HepG2 (cell line): ENCODE data around the gene LGALS4. TPM values are rescaled to one million over a fixed set of nuclear protein-coding genes. Genes with fewer than 3 reads are reported as not detected.

Source experiments
- ATAC-seq: fragments of 200-7000 bp; cut with Tn5 transposase; 3 replicates; pipeline ENCODE4 v1.9.1; 2020; ENCODE audit warnings: mild to moderate bottlenecking, moderate library complexity
- BruUV-seq: library from RNA; stranded (reverse); fragments of 400-500 nt; replicated peaks from 2 replicates; lab custom pipeline; 2021; lab: Mats Ljungman, UMichigan
- CTCF ChIA-PET: fragments of 300-600 bp; formaldehyde crosslinking; extraction: SDS; loops from one replicate; lab custom pipeline; 2021; ENCODE audit warnings: low total read pairs, inconsistent platforms, low intra/inter-chr PET ratio; lab: Yijun Ruan, JAX
- POLR2A ChIA-PET: fragments of 350-600 bp; sonication (Branson Sonifier 250); formaldehyde crosslinking; loops from one replicate; lab custom pipeline; 2020; ENCODE audit warnings: antibody characterized with exemption, inconsistent platforms; lab: Yijun Ruan, JAX
- DNase-seq: peaks from one replicate; pipeline ENCODE4 v3.0.0-alpha.2; 2015; ENCODE audit warnings: low spot score
- FAIRE-seq: peaks from 3 replicates; lab custom pipeline; 2011; peaks lifted over from hg19 to GRCh38; lab: Jason Lieb, UNC
- H2AFZ ChIP-seq: one replicate; pipeline ENCODE4 v1.6.1; 2011; ENCODE audit warnings: low read length, inconsistent platforms
- H3K27ac ChIP-seq: fragments of 300-600 bp; 3 replicates; pipeline ENCODE4 v1.8.0; 2011; ENCODE audit warnings: mixed run types, mild to moderate bottlenecking, mixed read lengths, low read length, inconsistent platforms; ENCODE audit not compliant: insufficient read depth; ENCODE audit errors: extremely low read length
- H3K27me3 ChIP-seq, 2 experiments: fragments of 200-600 bp in 1 of 2; 2 replicates in 1 of 2; 3 replicates in 1 of 2; pipeline versions ENCODE4 v1.6.0 to v1.8.0; 2011; ENCODE audit warnings: low read length in 2 of 2, mild to moderate bottlenecking in 2 of 2, moderate library complexity in 2 of 2, inconsistent platforms in 1 of 2; ENCODE audit not compliant: insufficient read depth in 2 of 2, control insufficient read depth in 1 of 2
- H3K36me3 ChIP-seq, 2 experiments: fragments of 200-600 bp in 1 of 2; replicated peaks in 1 of 2; 2 replicates in 1 of 2; 3 replicates in 1 of 2; pipeline versions ENCODE4 v1.5.1 to v1.8.0; 2011; ENCODE audit warnings: low read length in 2 of 2, inconsistent platforms in 1 of 2; ENCODE audit not compliant: insufficient read depth in 2 of 2, control insufficient read depth in 1 of 2
- H3K4me1 ChIP-seq: 2 replicates; pipeline ENCODE4 v1.5.1; 2012; ENCODE audit warnings: low read length, inconsistent platforms; ENCODE audit not compliant: insufficient read depth
- H3K4me2 ChIP-seq: 2 replicates; pipeline ENCODE4 v1.6.0; 2011; ENCODE audit warnings: low read depth, low read length, inconsistent platforms
- H3K4me3 ChIP-seq, 3 experiments: fragments of 200-600 bp in 1 of 3; sonication (generic), shearing (Covaris generic) in 1 of 3; replicated peaks in 1 of 3; 2 replicates each; pipeline ENCODE4 v1.5.1; 2011 to 2016; ENCODE audit warnings: low read length in 3 of 3, inconsistent platforms in 2 of 3, low read depth in 2 of 3, mild to moderate bottlenecking in 2 of 3, control low read depth in 1 of 3, mixed read lengths in 1 of 3; ENCODE audit not compliant: insufficient read depth in 1 of 3
- H3K79me2 ChIP-seq: one replicate; pipeline ENCODE4 v1.6.1; 2011; ENCODE audit warnings: low read length, inconsistent platforms; ENCODE audit not compliant: insufficient read depth
- H3K9ac ChIP-seq: 2 replicates; pipeline ENCODE4 v1.6.0; 2011; ENCODE audit warnings: mild to moderate bottlenecking, low read depth, low read length, inconsistent platforms; ENCODE audit not compliant: insufficient read depth
- H3K9me3 ChIP-seq: 2 replicates; pipeline ENCODE4 v1.5.1; 2012; ENCODE audit warnings: mild to moderate bottlenecking, low read length
- H4K20me1 ChIP-seq: 2 replicates; pipeline ENCODE4 v1.6.0; 2011; ENCODE audit warnings: inconsistent platforms, mild to moderate bottlenecking, low read length, moderate library complexity; ENCODE audit not compliant: insufficient read depth
- ARHGAP35 ChIP-seq: sonication (generic); formaldehyde crosslinking; IDR thresholded peaks from 2 replicates; pipeline ENCODE4 v1.9.0; 2022; ENCODE audit warnings: mild to moderate bottlenecking, inconsistent platforms, moderate library complexity, missing genetic modification reagents, borderline replicate concordance
- SOX13 ChIP-seq, 3 experiments: fragments of 450-650 bp in 1 of 3; sonication (generic) in 1 of 3; formaldehyde crosslinking in 1 of 3; IDR thresholded peaks in 2 of 3; conservative IDR thresholded peaks in 1 of 3; 2 replicates each; pipeline versions ENCODE4 v1.5.0 to v1.6.1; 2016 to 2020; ENCODE audit warnings: antibody characterized with exemption in 1 of 3, mild to moderate bottlenecking in 1 of 3, missing compliant biosample characterization in 1 of 3, missing genetic modification reagents in 1 of 3, moderate library complexity in 1 of 3
- ZNF260 ChIP-seq: sonication (generic); formaldehyde crosslinking; IDR thresholded peaks from 2 replicates; pipeline ENCODE4 v1.4.0; 2020; ENCODE audit warnings: missing genetic modification reagents, low read depth, mild to moderate bottlenecking, borderline replicate concordance
- ZNF441 ChIP-seq: sonication (generic); formaldehyde crosslinking; IDR thresholded peaks from 2 replicates; pipeline ENCODE4 v1.7.0; 2021; ENCODE audit warnings: missing genetic modification reagents, borderline replicate concordance
- ZNF687 ChIP-seq: sonication (generic); formaldehyde crosslinking; IDR thresholded peaks from 2 replicates; pipeline ENCODE4 v1.5.1; 2020; ENCODE audit warnings: mild to moderate bottlenecking, missing genetic modification reagents, moderate library complexity
- WGBS: methylation state at CpG from one replicate; pipeline ENCODE4 v1.1.6; 2017; ENCODE audit warnings: low lambda C conversion rate; 5-methylcytosine and 5-hydroxymethylcytosine counted together
- in situ Hi-C: cut with HindIII; loops from 2 replicates; pipeline ENCODE4 v1.10.0; 2017; ENCODE audit warnings: low pct_unique_long_range_greater_than_20kb; ENCODE audit not compliant: extremely low pct_ligation_motif_present
- intact Hi-C: fragments of 100-400 bp; cut with micrococcal nuclease; formaldehyde crosslinking; loops from one replicate; pipeline ENCODE4 v1.10.0; 2022; ENCODE audit not compliant: unreplicated experiment
- polyA plus RNA-seq, 8 experiments: library from polyadenylated mRNA; depleted of rRNA in 3 of 8; stranded (reverse) in 7 of 8; unstranded in 1 of 8; fragments of >200 nt; fragmentation: Illumina TruSeq in 4 of 8; extraction: Trizol in 4 of 8; gene quantifications; 2 replicates each; pipeline versions ENCODE4 v1.2.1 to v1.2.3, GENCODE V29; 2011 to 2016; ENCODE audit warnings: low read depth in 4 of 8, missing spikeins in 1 of 8, mixed read lengths in 1 of 8; ENCODE audit not compliant: insufficient read depth in 1 of 8
- total RNA-seq, 5 experiments: library from RNA; depleted of rRNA; stranded (reverse); fragments of >200 nt; fragmentation: Illumina TruSeq; extraction: Trizol; gene quantifications; 2 replicates each; pipeline ENCODE4 v1.2.3, GENCODE V29; 2016; ENCODE audit warnings: low read depth in 1 of 5

The LGALS4 gene
- total and polyA plus RNA-seq, 2 of the 13 experiments (the other 11 are each of a cell fraction or from before 2014, with no cell fraction given), result 0.24 to 0.71 TPM

GRCh38 chr19:38778733-38779132, 34.0 kb downstream of the LGALS4 start:
- Histone ChIP-seq H3K9ac (no peak overlapping the region), H3K4me2 (peak overlapping the region; percentile 14; the same call in 1 of the 2 replicates)
- CTCF ChIA-PET, result no interaction called here
- intact Hi-C loops, result no loop called here
- WGBS, result 43% methylated on average over 7 of the region's 7 CpGs
- DNase-seq, result no peak
- ATAC-seq, result no peak
- TF ChIP-seq ARHGAP35 (CRISPR knock-in tag) (no peak), SOX13 (IDR thresholded peaks at IDR 0.05) (no peak), SOX13 (CRISPR knock-in tag; conservative IDR thresholded peaks at IDR 0.05 in 1 of 2, IDR thresholded peaks at IDR 0.05 in 1 of 2) (peak in 1 of 2 experiments; percentile 23; a peak in 1 of 4 replicates), ZNF687 (CRISPR knock-in tag) (peak; percentile 44), ZNF260 (CRISPR knock-in tag) (no peak), ZNF441 (CRISPR knock-in tag) (no peak)
- TF ChIP-seq, all 625 proteins: peak for 2
- no peaks in the 10 kb centered on the region for H3K36me3 ChIP-seq
- FAIRE-seq, result no peak
- H3K4me3 ChIP-seq, result no peak overlapping the region; a peak in 1 of 6 replicates
- H3K27ac ChIP-seq, result no peak overlapping the region
- in situ Hi-C loops, result no loop called here
- POLR2A ChIA-PET, result no interaction called here
- H2AFZ ChIP-seq, result no peak overlapping the region
- H3K79me2 ChIP-seq, result no peaks in the 10 kb centered on the region
- peaks cover 0 to 2% of the 10 kb centered on the region in 2 experiments; a peak in 2 of 5 replicates for H3K27me3 ChIP-seq
- H3K9me3 ChIP-seq, result no peaks in the 10 kb centered on the region
- H4K20me1 ChIP-seq, result no peaks in the 10 kb centered on the region
- BruUV-seq, result no TSS peak
- peaks cover 34% of the 10 kb centered on the region for H3K4me1 ChIP-seq
